Neuronal stem cell (in vitro differentiated cells): ENCODE results near the gene TBC1D5.
"Not testable (repeated sequence)": the region's sequence is repeated elsewhere in the genome, so short reads cannot be mapped to it uniquely, and the experiment has no call there.

Source experiments
- DNase-seq: peaks from one replicate; pipeline ENCODE4 v3.0.0-alpha.2; 2013; ENCODE audit warnings: low spot score
- H2AFZ ChIP-seq: one replicate; pipeline ENCODE4 v1.6.1; 2013; ENCODE audit warnings: mild to moderate bottlenecking, low read length, inconsistent platforms
- H2AK5ac ChIP-seq: 2 replicates; pipeline ENCODE4 v1.6.1; 2013; ENCODE audit warnings: low read depth, mild to moderate bottlenecking, inconsistent platforms, low read length, moderate library complexity, mixed read lengths
- H2BK120ac ChIP-seq: 2 replicates; pipeline ENCODE4 v1.6.1; 2013; ENCODE audit warnings: low read depth, mild to moderate bottlenecking, inconsistent platforms, low read length, moderate library complexity, mixed read lengths
- H2BK12ac ChIP-seq: one replicate; pipeline ENCODE4 v1.6.1; 2013; ENCODE audit warnings: low read length, inconsistent platforms
- H2BK15ac ChIP-seq: 2 replicates; pipeline ENCODE4 v1.6.1; 2013; ENCODE audit warnings: mild to moderate bottlenecking, low read length, inconsistent platforms, mixed read lengths
- H2BK5ac ChIP-seq: one replicate; pipeline ENCODE4 v1.6.1; 2013; ENCODE audit warnings: inconsistent platforms, mild to moderate bottlenecking, low read length, moderate library complexity
- H3K14ac ChIP-seq: one replicate; pipeline ENCODE4 v1.6.1; 2013; ENCODE audit warnings: low read length, inconsistent platforms
- H3K18ac ChIP-seq: 2 replicates; pipeline ENCODE4 v1.6.1; 2013; ENCODE audit warnings: low read length, inconsistent platforms
- H3K23ac ChIP-seq: 2 replicates; pipeline ENCODE4 v1.6.1; 2013; ENCODE audit warnings: low read depth, mild to moderate bottlenecking, mixed read lengths, low read length, inconsistent platforms; ENCODE audit not compliant: poor library complexity
- H3K27ac ChIP-seq: replicated peaks from 3 replicates; pipeline ENCODE4 v1.5.1; 2013; ENCODE audit warnings: low read length, inconsistent platforms
- H3K27me3 ChIP-seq, 3 experiments: 2 replicates each; pipeline ENCODE4 v1.6.1; 2013; ENCODE audit warnings: low read length in 3 of 3, mild to moderate bottlenecking in 2 of 3, inconsistent platforms in 1 of 3, low read depth in 1 of 3, mixed read lengths in 1 of 3, moderate library complexity in 1 of 3; ENCODE audit not compliant: control insufficient read depth in 3 of 3, insufficient read depth in 3 of 3
- H3K36me3 ChIP-seq, 2 donors: replicated peaks in 1 of 2; 2 replicates each; pipeline ENCODE4 v1.6.1; 2013; ENCODE audit warnings: low read length in 2 of 2; ENCODE audit not compliant: control insufficient read depth in 2 of 2, insufficient read depth in 2 of 2
- H3K4ac ChIP-seq: 2 replicates; pipeline ENCODE4 v1.6.1; 2013; ENCODE audit warnings: inconsistent platforms, mild to moderate bottlenecking, low read length, moderate library complexity
- H3K4me1 ChIP-seq, 2 donors: 1 replicate in 1 of 2; 2 replicates in 1 of 2; pipeline ENCODE4 v1.6.1; 2013; ENCODE audit warnings: low read length in 2 of 2, low read depth in 1 of 2; ENCODE audit not compliant: control insufficient read depth in 2 of 2, insufficient read depth in 1 of 2
- H3K4me2 ChIP-seq: one replicate; pipeline ENCODE4 v1.6.1; 2013; ENCODE audit warnings: mild to moderate bottlenecking, low read length, inconsistent platforms; ENCODE audit not compliant: insufficient read depth, poor library complexity, severe bottlenecking
- H3K4me3 ChIP-seq, 2 donors: 2 replicates each; pipeline ENCODE4 v1.5.1; 2013; ENCODE audit warnings: low read length in 2 of 2, mild to moderate bottlenecking in 2 of 2, inconsistent platforms in 1 of 2, moderate library complexity in 1 of 2
- H3K79me1 ChIP-seq: one replicate; pipeline ENCODE4 v1.6.1; 2013; ENCODE audit warnings: low read depth, mild to moderate bottlenecking, inconsistent platforms, low read length, moderate library complexity
- H3K9ac ChIP-seq: one replicate; pipeline ENCODE4 v1.6.1; 2013; ENCODE audit warnings: mild to moderate bottlenecking, low read depth, low read length, inconsistent platforms; ENCODE audit not compliant: poor library complexity
- H3K9me3 ChIP-seq, 2 donors: replicated peaks in 1 of 2; 2 replicates each; pipeline versions ENCODE3 to v1.6.1; 2013; ENCODE audit warnings: low read length in 2 of 2, mild to moderate bottlenecking in 2 of 2, inconsistent platforms in 1 of 2, low read depth in 1 of 2, mixed read lengths in 1 of 2, moderate library complexity in 1 of 2; ENCODE audit not compliant: control insufficient read depth in 2 of 2, insufficient read depth in 1 of 2
- H4K8ac ChIP-seq: one replicate; pipeline ENCODE4 v1.6.1; 2013; ENCODE audit warnings: low read depth, mild to moderate bottlenecking, inconsistent platforms, low read length, moderate library complexity
- H4K91ac ChIP-seq: one replicate; pipeline ENCODE4 v1.6.1; 2013; ENCODE audit warnings: low read length, low read depth, mild to moderate bottlenecking, inconsistent platforms; ENCODE audit not compliant: poor library complexity
- WGBS, 2 donors: extraction: QIAGEN DNeasy Blood & Tissue Kit; methylation state at CpG; one replicate each; pipeline ENCODE4 v1.1.7; 2013; ENCODE audit warnings: missing lambda C conversion rate in 2 of 2, mixed read lengths in 1 of 2; ENCODE audit not compliant: insufficient read length in 2 of 2, insufficient replicate concordance in 1 of 2; ENCODE audit errors: extremely low coverage in 2 of 2; 5-methylcytosine and 5-hydroxymethylcytosine counted together

TBC1D5 gene

GRCh38 chr3:17638356-17638755, 104.1 kb downstream of the TBC1D5 start:
- no peak overlapping the region for H3K4me3 ChIP-seq
- no peak overlapping the region for H2AK5ac ChIP-seq
- H3K27me3 ChIP-seq: no peaks in the 10 kb centered on the region
- no peak overlapping the region for H2BK5ac ChIP-seq
- H4K91ac ChIP-seq: no peak overlapping the region
- no peak overlapping the region for H2BK120ac ChIP-seq
- H3K36me3 ChIP-seq: no peaks in the 10 kb centered on the region
- H2AFZ ChIP-seq: no peak overlapping the region
- no peak overlapping the region for H2BK12ac ChIP-seq
- no peak overlapping the region for H3K14ac ChIP-seq
- H3K4ac ChIP-seq: no peak overlapping the region
- H3K9ac ChIP-seq: no peak overlapping the region
- H3K9me3 ChIP-seq: no peaks in the 10 kb centered on the region
- H3K27ac ChIP-seq: no peak overlapping the region
- H2BK15ac ChIP-seq: no peak overlapping the region
- no peak overlapping the region for H3K23ac ChIP-seq
- no peak overlapping the region for H4K8ac ChIP-seq
- no peaks in the 10 kb centered on the region for H3K4me1 ChIP-seq
- no peaks in the 10 kb centered on the region for H3K79me1 ChIP-seq
- DNase-seq: no peak
- H3K18ac ChIP-seq: no peak overlapping the region
- no peak overlapping the region for H3K4me2 ChIP-seq

DNA sequence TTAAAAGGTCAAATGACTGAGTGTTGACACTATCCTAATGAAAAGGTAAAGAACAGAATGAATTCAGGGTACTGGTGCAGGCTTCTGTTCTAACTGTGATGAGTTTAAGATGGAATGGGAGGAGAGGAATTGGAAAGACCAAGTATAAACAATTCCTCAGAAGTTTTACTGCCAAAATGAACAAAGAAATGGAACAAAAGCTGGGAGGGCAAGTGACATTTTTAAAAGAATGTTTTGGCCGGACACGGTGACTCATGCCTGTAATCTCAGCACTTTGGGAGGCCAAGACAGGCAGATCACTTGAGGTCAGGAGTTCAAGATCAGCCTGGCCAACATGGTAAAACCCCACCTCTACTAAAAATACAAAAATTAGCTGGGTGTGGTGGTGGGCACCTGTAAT, 106.8 kb downstream of the TBC1D5 start:
- not testable (repeated sequence) for H2AFZ ChIP-seq, H3K27me3 ChIP-seq, H3K36me3 ChIP-seq, H3K9ac ChIP-seq, H2BK15ac ChIP-seq, H3K4ac ChIP-seq, H3K4me3 ChIP-seq, H3K14ac ChIP-seq, H3K27ac ChIP-seq, H2BK12ac ChIP-seq, H3K79me1 ChIP-seq, H4K8ac ChIP-seq, H4K91ac ChIP-seq, DNase-seq, H3K4me2 ChIP-seq, H3K23ac ChIP-seq, H3K18ac ChIP-seq, H3K4me1 ChIP-seq, H3K9me3 ChIP-seq, H2AK5ac ChIP-seq, H2BK120ac ChIP-seq, H2BK5ac ChIP-seq
- no CpG with 5 or more reads among the region's 2 CpGs for WGBS, 2 donors

DNA sequence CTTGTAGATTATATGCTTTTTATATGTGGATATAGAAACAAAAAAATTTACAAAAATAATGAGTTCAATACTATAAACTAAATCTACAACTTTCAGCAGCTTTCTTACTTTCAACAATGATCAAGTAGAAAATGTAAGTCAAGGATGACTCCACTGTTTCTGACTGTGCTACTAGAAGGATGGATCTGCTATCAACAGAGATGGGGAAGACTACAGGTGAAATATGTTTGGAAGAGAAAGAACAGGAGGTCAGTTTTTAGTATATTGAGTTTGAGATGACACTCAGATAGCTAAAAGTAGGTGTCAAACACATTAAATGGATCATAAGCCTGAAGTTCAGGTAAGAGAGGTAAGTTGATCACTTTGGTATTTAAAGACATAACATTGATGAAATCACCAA, 107.5 kb downstream of the TBC1D5 start:
- Histone ChIP-seq H3K79me1 (no peaks in the 10 kb centered on the region), H3K36me3 (no peaks in the 10 kb centered on the region), H2BK12ac (no peak overlapping the region), H4K8ac (no peak overlapping the region), H3K27me3 (no peaks in the 10 kb centered on the region), H3K4me2 (no peak overlapping the region), H3K27ac (no peak overlapping the region), H2BK120ac (no peak overlapping the region), H2AK5ac (no peak overlapping the region), H3K18ac (no peak overlapping the region), H2AFZ (no peak overlapping the region), H3K4ac (no peak overlapping the region), H3K9ac (no peak overlapping the region), H3K4me3 (no peak overlapping the region), H3K9me3 (no peaks in the 10 kb centered on the region), H3K4me1 (no peaks in the 10 kb centered on the region), H4K91ac (no peak overlapping the region), H3K14ac (no peak overlapping the region), H2BK5ac (no peak overlapping the region), H2BK15ac (no peak overlapping the region), H3K23ac (no peak overlapping the region)
- no peak for DNase-seq

DNA sequence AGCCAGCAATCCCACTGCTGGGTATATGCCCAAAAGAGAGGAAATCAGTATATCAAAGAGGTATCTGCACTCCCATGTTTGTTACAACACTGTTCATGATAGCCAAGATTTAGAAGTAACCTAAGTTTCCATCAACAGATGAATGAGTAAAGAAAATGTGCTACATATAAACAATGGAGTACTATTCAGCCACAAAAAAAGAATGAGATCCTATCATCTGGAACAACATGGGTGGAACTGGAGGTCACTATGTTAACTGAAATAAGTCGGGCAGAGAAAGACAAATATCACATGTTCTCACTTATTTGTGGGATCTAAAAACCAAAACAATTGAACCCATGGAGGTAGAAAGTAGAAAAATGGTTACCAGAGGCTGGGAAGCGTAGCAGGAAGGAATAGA, 108.2 kb downstream of the TBC1D5 start:
- H3K4ac ChIP-seq: no peak overlapping the region
- no peak overlapping the region for H3K18ac ChIP-seq
- no peaks in the 10 kb centered on the region for H3K27me3 ChIP-seq
- H3K23ac ChIP-seq: no peak overlapping the region
- no peak overlapping the region for H3K9ac ChIP-seq
- H3K27ac ChIP-seq: no peak overlapping the region
- no peak overlapping the region for H2AFZ ChIP-seq
- no peak overlapping the region for H2BK5ac ChIP-seq
- H2BK12ac ChIP-seq: no peak overlapping the region
- no peak overlapping the region for H3K4me2 ChIP-seq
- WGBS, 2 donors: no CpG with 5 or more reads among the region's 2 CpGs
- DNase-seq: no peak
- no peaks in the 10 kb centered on the region for H3K4me1 ChIP-seq
- H2BK120ac ChIP-seq: no peak overlapping the region
- no peak overlapping the region for H3K14ac ChIP-seq
- H4K8ac ChIP-seq: no peak overlapping the region
- no peak overlapping the region for H3K4me3 ChIP-seq
- H2AK5ac ChIP-seq: no peak overlapping the region
- no peaks in the 10 kb centered on the region for H3K9me3 ChIP-seq
- no peak overlapping the region for H4K91ac ChIP-seq
- H3K79me1 ChIP-seq: no peaks in the 10 kb centered on the region
- H2BK15ac ChIP-seq: no peak overlapping the region
- no peaks in the 10 kb centered on the region for H3K36me3 ChIP-seq
